HEK293 (cell line): ENCODE measurements around the gene ALPK3.

ENCODE experiments used
- ZBTB1 ChIP-seq: fragments of 450-650 bp; formaldehyde crosslinking; IDR thresholded peaks from 2 replicates; pipeline ENCODE4 v1.5.1; 2016; ENCODE audit warnings: missing biosample characterization, missing genetic modification characterization
- ZBTB49 ChIP-seq: fragments of 450-650 bp; formaldehyde crosslinking; IDR thresholded peaks from 2 replicates; pipeline ENCODE4 v1.5.1; 2016; ENCODE audit warnings: missing biosample characterization, missing genetic modification characterization, low read depth
- ZNF121 ChIP-seq: fragments of 450-650 bp; formaldehyde crosslinking; IDR thresholded peaks from 2 replicates; pipeline ENCODE4 v1.5.1; 2016; ENCODE audit warnings: missing biosample characterization, missing genetic modification characterization
- ZNF350 ChIP-seq: fragments of 450-650 bp; formaldehyde crosslinking; IDR thresholded peaks from 2 replicates; pipeline ENCODE4 v1.5.0; 2017; ENCODE audit warnings: missing biosample characterization, mild to moderate bottlenecking, missing genetic modification characterization
- ZNF391 ChIP-seq: fragments of 450-650 bp; formaldehyde crosslinking; IDR thresholded peaks from 2 replicates; pipeline ENCODE4 v1.5.1; 2016; ENCODE audit warnings: low read depth, missing biosample characterization, missing genetic modification characterization, borderline replicate concordance
- ZNF549 ChIP-seq: fragments of 450-650 bp; IDR thresholded peaks from 2 replicates; pipeline ENCODE4 v1.5.1; 2018; ENCODE audit warnings: missing biosample characterization, missing genetic modification characterization, mild to moderate bottlenecking, inconsistent platforms, moderate library complexity
- ZNF629 ChIP-seq: fragments of 450-650 bp; formaldehyde crosslinking; IDR thresholded peaks from 2 replicates; pipeline ENCODE4 v1.5.1; 2017; ENCODE audit warnings: missing biosample characterization, missing genetic modification characterization
- ZNF777 ChIP-seq: fragments of 450-650 bp; formaldehyde crosslinking; IDR thresholded peaks from 2 replicates; pipeline ENCODE4 v1.5.1; 2017; ENCODE audit warnings: missing biosample characterization, missing genetic modification characterization, borderline replicate concordance
- TF ChIP-seq, protein P1 (sequence below): fragments of 450-650 bp; formaldehyde crosslinking; IDR thresholded peaks from 2 replicates; pipeline ENCODE4 v1.5.1; 2016; ENCODE audit warnings: missing biosample characterization, missing genetic modification characterization
- TF ChIP-seq, protein P2 (sequence below): fragments of 450-650 bp; formaldehyde crosslinking; IDR thresholded peaks from 2 replicates; pipeline ENCODE4 v1.5.1; 2016; ENCODE audit warnings: missing biosample characterization, missing genetic modification characterization
- TF ChIP-seq, protein P3 (sequence below): sonication (generic); formaldehyde crosslinking; IDR thresholded peaks from 2 replicates; pipeline ENCODE4 v1.8.1; 2022; ENCODE audit warnings: mild to moderate bottlenecking, moderate library complexity, missing genetic modification reagents

GRCh38 chr15:84919106-84919667 is 102.0 kb downstream of the ALPK3 start:
- TF ChIP-seq ZNF629 (tag by site-specific recombination) (no peak), ZNF391 (tag by site-specific recombination) (no peak), ZNF777 (tag by site-specific recombination) (no peak), ZNF350 (tag by site-specific recombination) (no peak), ZNF549 (tag by site-specific recombination) (no peak), ZBTB49 (tag by site-specific recombination) (no peak), ZBTB1 (tag by site-specific recombination) (no peak), ZNF121 (tag by site-specific recombination) (no peak)
- TF ChIP-seq, protein P1, sequence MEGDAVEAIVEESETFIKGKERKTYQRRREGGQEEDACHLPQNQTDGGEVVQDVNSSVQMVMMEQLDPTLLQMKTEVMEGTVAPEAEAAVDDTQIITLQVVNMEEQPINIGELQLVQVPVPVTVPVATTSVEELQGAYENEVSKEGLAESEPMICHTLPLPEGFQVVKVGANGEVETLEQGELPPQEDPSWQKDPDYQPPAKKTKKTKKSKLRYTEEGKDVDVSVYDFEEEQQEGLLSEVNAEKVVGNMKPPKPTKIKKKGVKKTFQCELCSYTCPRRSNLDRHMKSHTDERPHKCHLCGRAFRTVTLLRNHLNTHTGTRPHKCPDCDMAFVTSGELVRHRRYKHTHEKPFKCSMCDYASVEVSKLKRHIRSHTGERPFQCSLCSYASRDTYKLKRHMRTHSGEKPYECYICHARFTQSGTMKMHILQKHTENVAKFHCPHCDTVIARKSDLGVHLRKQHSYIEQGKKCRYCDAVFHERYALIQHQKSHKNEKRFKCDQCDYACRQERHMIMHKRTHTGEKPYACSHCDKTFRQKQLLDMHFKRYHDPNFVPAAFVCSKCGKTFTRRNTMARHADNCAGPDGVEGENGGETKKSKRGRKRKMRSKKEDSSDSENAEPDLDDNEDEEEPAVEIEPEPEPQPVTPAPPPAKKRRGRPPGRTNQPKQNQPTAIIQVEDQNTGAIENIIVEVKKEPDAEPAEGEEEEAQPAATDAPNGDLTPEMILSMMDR (tag by site-specific recombination) = no peak
- TF ChIP-seq, protein P2, sequence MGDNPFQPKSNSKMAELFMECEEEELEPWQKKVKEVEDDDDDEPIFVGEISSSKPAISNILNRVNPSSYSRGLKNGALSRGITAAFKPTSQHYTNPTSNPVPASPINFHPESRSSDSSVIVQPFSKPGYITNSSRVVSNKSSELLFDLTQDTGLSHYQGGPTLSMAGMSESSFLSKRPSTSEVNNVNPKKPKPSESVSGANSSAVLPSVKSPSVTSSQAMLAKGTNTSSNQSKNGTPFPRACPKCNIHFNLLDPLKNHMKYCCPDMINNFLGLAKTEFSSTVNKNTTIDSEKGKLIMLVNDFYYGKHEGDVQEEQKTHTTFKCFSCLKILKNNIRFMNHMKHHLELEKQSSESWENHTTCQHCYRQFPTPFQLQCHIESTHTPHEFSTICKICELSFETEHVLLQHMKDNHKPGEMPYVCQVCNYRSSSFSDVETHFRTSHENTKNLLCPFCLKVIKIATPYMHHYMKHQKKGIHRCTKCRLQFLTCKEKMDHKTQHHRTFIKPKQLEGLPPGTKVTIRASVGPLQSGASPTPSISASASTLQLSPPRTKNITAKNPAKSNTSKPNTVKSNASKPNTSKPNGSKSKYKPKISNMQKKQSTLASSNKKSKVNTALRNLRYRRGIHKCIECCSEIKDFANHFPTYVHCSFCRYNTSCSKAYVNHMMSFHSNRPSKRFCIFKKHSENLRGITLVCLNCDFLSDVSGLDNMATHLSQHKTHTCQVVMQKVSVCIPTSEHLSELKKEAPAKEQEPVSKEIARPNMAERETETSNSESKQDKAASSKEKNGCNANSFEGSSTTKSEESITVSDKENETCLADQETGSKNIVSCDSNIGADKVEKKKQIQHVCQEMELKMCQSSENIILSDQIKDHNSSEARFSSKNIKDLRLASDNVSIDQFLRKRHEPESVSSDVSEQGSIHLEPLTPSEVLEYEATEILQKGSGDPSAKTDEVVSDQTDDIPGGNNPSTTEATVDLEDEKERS (tag by site-specific recombination) = no peak
- TF ChIP-seq, protein P3, sequence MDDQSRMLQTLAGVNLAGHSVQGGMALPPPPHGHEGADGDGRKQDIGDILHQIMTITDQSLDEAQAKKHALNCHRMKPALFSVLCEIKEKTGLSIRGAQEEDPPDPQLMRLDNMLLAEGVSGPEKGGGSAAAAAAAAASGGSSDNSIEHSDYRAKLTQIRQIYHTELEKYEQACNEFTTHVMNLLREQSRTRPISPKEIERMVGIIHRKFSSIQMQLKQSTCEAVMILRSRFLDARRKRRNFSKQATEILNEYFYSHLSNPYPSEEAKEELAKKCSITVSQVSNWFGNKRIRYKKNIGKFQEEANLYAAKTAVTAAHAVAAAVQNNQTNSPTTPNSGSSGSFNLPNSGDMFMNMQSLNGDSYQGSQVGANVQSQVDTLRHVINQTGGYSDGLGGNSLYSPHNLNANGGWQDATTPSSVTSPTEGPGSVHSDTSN (CRISPR knock-in tag) = no peak
